ENCODE measurements around the gene NPAS3. TPM values are rescaled to one million over a fixed set of nuclear protein-coding genes. Genes with fewer than 3 reads are reported as not detected.

The NPAS3 gene
- total RNA-seq, 1 donor from 2014 or later = 8.4 TPM

- no peak for DNase-seq (ENCODE audit: low spot score)
Measured at GRCh38 chr14:33786091-33786825, 847.6 kb downstream of the NPAS3 start.

DNA sequence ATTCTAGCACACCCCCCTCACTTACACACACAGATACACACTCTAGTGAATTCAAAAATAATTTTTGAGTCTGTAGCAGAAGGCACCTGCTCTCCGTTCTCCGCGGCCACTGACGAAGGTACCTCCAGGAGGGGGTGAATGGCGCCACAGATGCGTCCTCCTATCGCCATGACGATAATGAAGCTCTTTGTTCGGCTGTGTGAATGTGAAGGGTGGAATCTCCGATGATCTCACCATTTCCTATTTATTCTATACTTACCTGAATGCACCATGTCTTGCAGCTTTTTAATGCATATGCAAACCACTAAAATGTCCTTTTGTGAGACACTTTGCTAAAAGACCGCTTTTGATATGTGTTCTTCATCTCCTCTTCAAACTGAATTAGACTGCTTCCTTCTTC lies 849.5 kb downstream of the NPAS3 start:
- DNase-seq (ENCODE audit: low spot score) = no peak

- no peak for DNase-seq (ENCODE audit: low spot score)
Measured at GRCh38 chr14:33790996-33791395, 852.3 kb downstream of the NPAS3 start.

DNA sequence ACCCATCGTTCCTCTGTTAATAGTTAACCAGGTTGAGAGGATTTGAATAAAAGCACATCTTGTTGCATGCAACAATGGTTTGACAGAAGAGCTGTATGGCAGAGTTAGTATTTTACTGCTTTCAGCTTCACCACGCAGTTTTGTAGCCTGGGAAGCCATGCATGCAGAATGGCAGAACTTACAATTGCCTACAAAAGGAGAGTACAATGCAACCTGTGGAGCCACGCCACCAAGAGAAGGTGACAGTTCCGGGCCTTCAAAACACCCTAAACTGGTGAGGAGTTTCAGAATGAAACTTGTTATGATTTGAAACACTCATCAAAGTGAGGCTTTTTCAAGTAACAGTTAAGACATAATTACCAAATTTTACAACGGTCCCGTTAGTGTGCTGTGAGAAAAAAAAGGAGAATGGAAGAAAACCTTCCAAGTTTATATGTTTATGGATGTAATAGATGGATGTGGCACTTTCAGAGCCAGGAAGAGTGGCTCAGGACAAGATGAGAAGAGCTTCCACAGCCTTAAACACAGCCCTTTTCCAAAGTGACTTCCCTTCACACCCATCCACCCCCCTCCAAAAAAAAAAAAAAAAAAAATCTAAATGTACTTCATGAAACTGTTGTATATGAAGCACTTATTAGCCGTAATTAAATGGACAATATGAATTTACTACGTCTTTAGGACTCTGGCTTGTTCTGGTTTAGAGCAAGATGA lies 853.5 kb downstream of the NPAS3 start:
- DNase-seq (ENCODE audit: low spot score) = no peak

- peak; percentile 81 for DNase-seq (ENCODE audit: low spot score)
Measured at GRCh38 chr14:33792720-33793368, 854.2 kb downstream of the NPAS3 start.

- no peak for DNase-seq (ENCODE audit: low spot score)
Measured at GRCh38 chr14:33793398-33794110, 854.9 kb downstream of the NPAS3 start.

- DNase-seq (ENCODE audit: low spot score) = no peak
Measured at GRCh38 chr14:33794791-33795305, 856.2 kb downstream of the NPAS3 start.

DNA sequence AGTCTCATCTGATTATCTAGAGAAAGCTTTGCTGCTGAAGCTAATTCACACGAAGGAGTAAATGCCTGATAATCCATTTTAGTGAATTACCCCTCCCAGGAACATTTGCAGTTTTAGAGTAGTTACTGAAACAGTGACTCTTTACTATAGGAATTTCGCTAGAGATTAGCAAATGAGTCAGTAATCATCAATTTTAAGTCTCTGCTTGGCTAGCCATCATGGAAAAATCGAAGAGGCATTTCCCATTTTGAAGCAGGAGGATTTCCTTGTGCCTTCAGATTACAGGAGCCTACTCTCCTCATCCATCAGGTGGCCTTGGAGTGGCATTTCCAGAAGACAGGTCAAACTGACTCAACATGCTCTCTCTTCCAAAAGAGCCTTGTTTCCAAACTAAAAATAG lies 857.7 kb downstream of the NPAS3 start:
- no peak for DNase-seq (ENCODE audit: low spot score)

DNA sequence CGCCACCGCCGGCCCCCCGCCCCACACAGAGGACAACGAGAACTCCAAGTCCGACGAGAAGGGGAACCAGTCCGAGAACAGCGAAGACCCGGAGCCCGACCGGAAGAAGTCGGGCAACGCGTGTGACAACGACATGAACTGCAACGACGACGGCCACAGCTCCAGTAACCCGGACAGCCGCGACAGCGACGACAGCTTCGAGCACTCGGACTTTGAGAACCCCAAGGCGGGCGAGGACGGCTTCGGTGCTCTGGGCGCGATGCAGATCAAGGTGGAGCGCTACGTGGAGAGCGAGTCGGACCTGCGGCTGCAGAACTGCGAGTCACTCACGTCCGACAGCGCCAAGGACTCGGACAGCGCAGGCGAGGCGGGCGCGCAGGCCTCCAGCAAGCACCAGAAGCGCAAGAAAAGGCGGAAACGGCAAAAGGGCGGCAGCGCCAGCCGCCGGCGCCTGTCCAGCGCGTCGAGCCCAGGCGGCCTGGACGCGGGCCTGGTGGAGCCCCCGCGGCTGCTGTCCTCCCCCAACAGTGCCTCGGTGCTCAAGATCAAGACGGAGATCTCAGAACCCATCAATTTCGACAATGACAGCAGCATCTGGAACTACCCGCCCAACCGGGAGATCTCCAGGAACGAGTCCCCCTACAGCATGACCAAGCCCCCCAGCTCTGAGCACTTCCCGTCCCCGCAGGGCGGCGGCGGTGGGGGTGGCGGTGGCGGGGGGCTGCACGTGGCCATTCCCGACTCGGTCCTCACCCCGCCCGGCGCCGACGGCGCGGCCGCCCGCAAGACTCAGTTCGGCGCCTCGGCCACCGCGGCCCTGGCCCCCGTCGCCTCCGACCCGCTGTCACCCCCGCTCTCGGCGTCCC lies 861.3 kb downstream of the NPAS3 start:
- DNase-seq (ENCODE audit: low spot score) = no peak

DNA sequence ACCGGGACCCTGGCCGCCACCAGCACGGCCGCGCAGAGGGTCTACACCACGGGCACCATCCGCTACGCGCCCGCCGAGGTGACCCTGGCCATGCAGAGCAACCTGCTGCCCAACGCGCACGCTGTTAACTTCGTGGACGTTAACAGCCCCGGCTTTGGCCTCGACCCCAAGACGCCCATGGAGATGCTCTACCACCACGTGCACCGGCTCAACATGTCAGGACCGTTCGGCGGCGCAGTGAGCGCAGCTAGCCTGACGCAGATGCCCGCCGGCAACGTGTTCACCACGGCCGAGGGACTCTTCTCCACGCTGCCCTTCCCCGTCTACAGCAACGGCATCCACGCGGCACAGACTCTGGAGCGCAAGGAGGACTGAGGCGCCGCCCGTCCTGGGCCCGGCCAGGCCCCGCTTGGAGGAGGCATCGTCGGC lies 862.1 kb downstream of the NPAS3 start:
- no peak for DNase-seq (ENCODE audit: low spot score)

- DNase-seq (ENCODE audit: low spot score) = no peak
Measured at GRCh38 chr14:33802737-33803136, 864.1 kb downstream of the NPAS3 start.

- no peak for DNase-seq (ENCODE audit: low spot score)
Measured at GRCh38 chr14:33805593-33805992, 866.9 kb downstream of the NPAS3 start.

DNA sequence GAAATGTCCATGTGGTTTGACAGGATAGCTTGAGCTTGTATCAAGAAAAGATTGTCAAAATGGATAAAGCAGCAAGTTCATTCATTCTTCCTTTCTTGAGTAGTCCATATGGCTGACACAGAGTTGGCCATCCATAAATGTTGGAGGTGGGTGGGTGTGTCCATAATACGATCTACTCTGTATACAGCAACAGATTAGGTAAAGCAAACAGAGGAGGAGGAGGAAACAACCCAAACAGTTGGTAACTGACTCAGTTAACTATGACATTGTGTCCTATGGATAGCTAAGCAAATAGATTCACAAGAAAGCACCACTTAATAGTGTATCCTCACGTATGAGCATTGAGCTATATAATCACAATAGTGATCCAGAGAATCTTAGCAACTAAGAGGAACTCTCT lies 868.2 kb downstream of the NPAS3 start:
- no peak for DNase-seq (ENCODE audit: low spot score)

DNA sequence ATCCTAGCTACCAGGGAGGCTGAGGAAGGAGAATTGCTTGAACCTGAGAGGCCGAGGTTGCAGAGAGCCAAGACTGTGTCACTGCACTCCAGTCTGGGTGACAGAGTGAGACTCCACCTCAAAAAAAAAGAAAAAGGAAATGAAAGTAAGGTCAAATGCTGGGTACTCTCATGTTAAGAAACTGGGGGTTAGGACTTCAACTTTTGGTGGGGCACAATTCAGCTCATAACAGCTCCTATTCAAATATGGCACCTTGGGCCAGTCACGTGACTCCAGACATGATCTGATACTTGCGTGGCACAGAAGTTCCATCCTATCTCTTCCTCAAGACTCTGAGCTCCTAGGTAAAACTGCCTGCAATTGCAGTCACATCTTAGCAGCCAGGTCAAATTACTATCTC lies 869.5 kb downstream of the NPAS3 start:
- no peak for DNase-seq (ENCODE audit: low spot score)

DNA sequence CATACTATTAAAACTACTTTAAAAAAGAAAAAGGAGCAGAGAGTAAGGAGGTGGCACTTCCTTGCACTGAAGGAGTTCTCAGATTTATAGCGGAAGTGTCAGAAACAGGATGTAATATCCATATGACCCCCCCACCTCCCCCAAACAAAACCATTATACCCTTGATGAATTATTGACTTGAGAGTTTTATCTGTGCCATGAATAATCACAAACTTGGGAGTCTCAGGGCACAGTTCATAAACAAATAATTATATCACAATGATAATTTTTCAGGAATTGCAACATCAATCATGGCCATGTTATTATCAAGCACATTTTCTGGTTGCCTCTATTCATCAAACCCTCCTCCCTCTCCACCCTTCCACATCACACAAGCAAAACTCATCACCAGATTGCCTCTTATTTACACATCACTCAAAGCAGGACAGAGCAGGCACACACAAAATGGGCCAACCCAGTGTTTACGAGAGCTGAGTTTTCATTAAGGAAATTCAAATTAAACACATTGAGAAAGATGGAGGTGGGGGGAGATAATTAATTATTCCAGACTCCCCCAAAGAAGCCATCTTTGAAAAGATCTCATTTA lies 870.8 kb downstream of the NPAS3 start:
- DNase-seq (ENCODE audit: low spot score) = no peak

- DNase-seq (ENCODE audit: low spot score) = peak; percentile 47
Measured at GRCh38 chr14:33810308-33810707, 871.6 kb downstream of the NPAS3 start.

- no peak for DNase-seq (ENCODE audit: low spot score)
Measured at GRCh38 chr14:33811721-33812120, 873.0 kb downstream of the NPAS3 start.

GRCh38 chr14:33812181-33812580 lies 873.5 kb downstream of the NPAS3 start:
- no peak for DNase-seq (ENCODE audit: low spot score)

GRCh38 chr14:33812601-33813000 lies 873.9 kb downstream of the NPAS3 start:
- DNase-seq (ENCODE audit: low spot score) = no peak

DNA sequence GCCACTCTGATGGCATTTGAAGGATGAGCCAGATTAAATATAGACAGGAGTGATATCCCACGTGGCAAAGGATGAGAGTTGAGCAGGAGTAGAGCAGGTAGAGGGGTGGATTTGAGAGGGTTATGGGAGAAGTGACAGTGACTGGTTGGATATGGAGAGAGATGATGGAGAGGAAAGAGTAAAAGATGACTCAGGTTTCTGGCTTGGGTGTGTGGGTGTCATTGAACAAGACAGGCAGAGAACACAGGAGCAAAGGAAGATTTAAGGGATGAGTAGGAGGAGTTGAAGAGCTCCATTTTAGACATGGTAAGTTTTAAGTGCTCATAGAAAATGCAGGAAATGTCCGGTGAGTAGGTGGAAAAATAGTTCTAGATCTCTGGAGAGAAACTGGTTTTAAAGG lies 875.3 kb downstream of the NPAS3 start:
- no peak for DNase-seq (ENCODE audit: low spot score)

Measured in umbilical cord (tissue), 2 donors.